BE2C (cell line): ENCODE results near the gene SLC26A1.

ENCODE experiments used
- DNase-seq: peaks from one replicate; pipeline ENCODE4 v3.0.0-alpha.2; 2020
- H3K27me3 ChIP-seq: fragments of 250-450 bp; sonication (Bioruptor Pico); 2 replicates; pipeline ENCODE4 v1.5.1; 2020; ENCODE audit warnings: mild to moderate bottlenecking
- H3K36me3 ChIP-seq: fragments of 250-450 bp; sonication (Bioruptor Pico); 2 replicates; pipeline ENCODE4 v1.5.1; 2020; ENCODE audit warnings: mild to moderate bottlenecking
- H3K4me1 ChIP-seq: fragments of 250-450 bp; sonication (Bioruptor Pico); 2 replicates; pipeline ENCODE4 v1.5.1; 2020
- H3K4me3 ChIP-seq: 2 replicates; pipeline ENCODE4 v1.5.1; 2011; ENCODE audit warnings: low read depth, low read length
- H3K9me3 ChIP-seq: fragments of 250-450 bp; sonication (Bioruptor Pico); 2 replicates; pipeline ENCODE4 v1.5.1; 2020
- CTCF ChIP-seq: IDR thresholded peaks from 2 replicates; pipeline ENCODE4 v1.5.1; 2012; ENCODE audit warnings: mild to moderate bottlenecking, low read depth, low read length

SLC26A1 gene

GRCh38 chr4:952881-953573 is 40.2 kb downstream of the SLC26A1 start:
- no peak for DNase-seq
- TF ChIP-seq CTCF, result no peak
- Histone ChIP-seq H3K4me1 (no peaks in the 10 kb centered on the region), H3K4me3 (no peak overlapping the region), H3K9me3 (no peaks in the 10 kb centered on the region), H3K27me3 (no peaks in the 10 kb centered on the region), H3K36me3 (peaks cover 5% of the 10 kb centered on the region; the same call in 1 of the 2 replicates)

- peaks cover 5% of the 10 kb centered on the region; the same call in 1 of the 2 replicates for H3K36me3 ChIP-seq
- TF ChIP-seq CTCF, result no peak
- DNase-seq, result no peak
- no peaks in the 10 kb centered on the region for H3K9me3 ChIP-seq
- no peaks in the 10 kb centered on the region for H3K27me3 ChIP-seq
- H3K4me3 ChIP-seq, result no peak overlapping the region
- H3K4me1 ChIP-seq, result no peaks in the 10 kb centered on the region
These were observed 41.4 kb downstream of the SLC26A1 start for GRCh38 chr4:951594-952468.

GRCh38 chr4:951186-951585 is 42.0 kb downstream of the SLC26A1 start:
- peaks cover 5% of the 10 kb centered on the region; the same call in 1 of the 2 replicates for H3K36me3 ChIP-seq
- no peaks in the 10 kb centered on the region for H3K9me3 ChIP-seq
- no peak overlapping the region for H3K4me3 ChIP-seq
- H3K4me1 ChIP-seq, result no peaks in the 10 kb centered on the region
- TF ChIP-seq CTCF, result no peak
- H3K27me3 ChIP-seq, result no peaks in the 10 kb centered on the region
- no peak for DNase-seq

GRCh38 chr4:950136-951020 is 42.8 kb downstream of the SLC26A1 start:
- H3K9me3 ChIP-seq, result no peaks in the 10 kb centered on the region
- no peak overlapping the region for H3K4me3 ChIP-seq
- no peak for TF ChIP-seq CTCF
- H3K27me3 ChIP-seq, result no peaks in the 10 kb centered on the region
- no peak for DNase-seq
- H3K4me1 ChIP-seq, result no peaks in the 10 kb centered on the region
- peaks cover 5% of the 10 kb centered on the region; the same call in 1 of the 2 replicates for H3K36me3 ChIP-seq

- no peaks in the 10 kb centered on the region for H3K4me1 ChIP-seq
- no peak for TF ChIP-seq CTCF
- H3K36me3 ChIP-seq, result peaks cover 5% of the 10 kb centered on the region; the same call in 1 of the 2 replicates
- H3K4me3 ChIP-seq, result no peak overlapping the region
- no peaks in the 10 kb centered on the region for H3K27me3 ChIP-seq
- DNase-seq, result no peak
- H3K9me3 ChIP-seq, result no peaks in the 10 kb centered on the region
These were observed 43.5 kb downstream of the SLC26A1 start for GRCh38 chr4:949656-950055.
